A204.1 (cell line): ENCODE results near the gene TNRC18.
"Not testable (repeated sequence)": the region's sequence is repeated elsewhere in the genome, so short reads cannot be mapped to it uniquely, and the experiment has no call there.

ENCODE experiments used
- FAIRE-seq: peaks from 2 replicates; lab custom pipeline; 2012; peaks lifted over from hg19 to GRCh38; lab: Jason Lieb, UNC

The TNRC18 gene

GRCh38 chr7:5423306-5423975 is at the start of gene TNRC18:
TSS of gene TNRC18 (minus strand) at chr7:5423834. CDS start at chr7:5421246, 2,588 bp downstream.
- no peak for FAIRE-seq

DNA sequence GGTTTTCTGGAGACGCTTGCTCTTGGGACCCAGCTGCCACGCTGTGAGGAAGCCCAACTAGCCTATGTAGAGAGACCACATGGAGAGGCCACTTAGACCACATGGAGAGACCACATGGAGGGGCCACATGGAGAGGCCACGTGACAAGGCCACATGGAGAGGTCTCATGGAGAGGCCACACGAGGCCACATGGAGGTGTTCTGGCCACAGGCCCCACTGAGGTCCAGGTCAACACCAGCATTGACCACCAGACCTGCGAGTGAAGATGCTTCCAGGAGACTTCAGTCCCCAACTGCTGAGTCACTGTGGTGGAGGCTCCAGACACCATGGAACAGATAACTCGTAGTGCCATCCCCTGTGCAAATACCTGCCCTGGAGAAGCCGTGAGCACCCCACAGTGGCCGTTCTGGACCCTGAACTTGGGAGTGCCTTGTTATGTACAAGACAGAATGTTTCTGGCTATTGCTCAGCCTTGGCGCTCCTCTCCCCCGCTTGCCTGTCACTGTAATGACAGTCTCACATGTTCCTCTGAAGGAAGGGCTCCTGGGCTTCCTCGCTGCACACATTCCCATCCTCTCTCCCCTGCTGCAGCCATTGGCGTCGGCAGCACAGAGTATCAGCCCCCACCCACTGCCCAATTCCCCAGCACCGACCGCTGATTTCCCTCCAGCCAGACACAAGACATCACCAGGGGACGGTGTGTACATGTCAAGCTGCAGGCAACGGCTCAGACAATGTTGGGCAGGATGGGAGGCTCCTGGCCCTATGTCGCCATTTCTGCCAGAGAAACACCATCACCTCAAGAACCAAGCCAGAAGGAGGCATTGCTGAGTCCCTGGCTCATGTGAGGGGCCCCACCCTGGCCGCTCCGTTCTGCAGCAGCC is 49.0 kb upstream of the TNRC18 start:
- no peak for FAIRE-seq

GRCh38 chr7:5471623-5472022 is 48.0 kb upstream of the TNRC18 start:
- FAIRE-seq, result not testable (repeated sequence)

- FAIRE-seq, result no peak
Observed at GRCh38 chr7:5470816-5471215, 47.2 kb upstream of the TNRC18 start.

GRCh38 chr7:5470167-5470532 is 46.5 kb upstream of the TNRC18 start:
- no peak for FAIRE-seq

DNA sequence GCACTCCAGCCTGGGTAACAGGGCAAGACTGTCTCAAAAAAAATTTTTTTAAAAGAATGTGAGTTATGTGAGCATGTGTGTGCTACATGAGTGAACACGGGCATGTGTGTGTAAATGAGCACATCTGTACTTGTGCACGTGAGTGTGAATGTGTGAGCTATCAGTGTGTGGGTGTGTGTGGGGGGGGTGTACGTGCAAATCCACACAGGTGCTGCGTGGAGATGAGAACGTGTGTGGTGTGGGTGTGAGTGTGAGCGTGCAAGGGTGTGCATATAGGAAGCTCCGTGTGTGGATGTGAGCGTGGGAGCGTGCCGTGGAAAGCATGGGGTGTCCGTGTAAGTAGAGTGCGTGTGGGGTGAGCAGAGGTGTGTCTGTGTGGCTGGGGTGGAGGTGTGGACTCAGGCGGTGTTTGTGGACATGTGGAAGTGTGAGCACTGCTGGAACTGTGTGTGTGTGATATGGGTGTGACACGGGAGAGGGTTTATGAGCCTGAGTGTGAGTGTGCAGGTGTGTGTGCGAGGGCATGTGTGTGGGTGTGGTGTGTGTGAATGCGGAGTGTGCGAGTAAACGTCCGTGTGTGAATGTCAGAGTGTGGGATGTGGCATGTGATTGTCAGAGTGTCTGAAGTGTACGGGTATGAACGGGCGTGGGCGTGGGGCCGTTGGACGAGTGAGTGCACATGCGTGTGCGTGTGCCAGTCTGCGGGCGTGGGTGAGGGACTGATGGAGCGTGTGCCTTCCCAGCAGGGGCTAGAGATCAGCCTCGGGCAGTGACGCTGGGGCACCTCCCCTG is 45.9 kb upstream of the TNRC18 start:
- no peak for FAIRE-seq

GRCh38 chr7:5467645-5468044 is 44.0 kb upstream of the TNRC18 start:
- FAIRE-seq, result no peak

- FAIRE-seq, result no peak
Observed at GRCh38 chr7:5466551-5466950, 42.9 kb upstream of the TNRC18 start.

- FAIRE-seq, result no peak
Observed at GRCh38 chr7:5463031-5463430, 39.4 kb upstream of the TNRC18 start.

DNA sequence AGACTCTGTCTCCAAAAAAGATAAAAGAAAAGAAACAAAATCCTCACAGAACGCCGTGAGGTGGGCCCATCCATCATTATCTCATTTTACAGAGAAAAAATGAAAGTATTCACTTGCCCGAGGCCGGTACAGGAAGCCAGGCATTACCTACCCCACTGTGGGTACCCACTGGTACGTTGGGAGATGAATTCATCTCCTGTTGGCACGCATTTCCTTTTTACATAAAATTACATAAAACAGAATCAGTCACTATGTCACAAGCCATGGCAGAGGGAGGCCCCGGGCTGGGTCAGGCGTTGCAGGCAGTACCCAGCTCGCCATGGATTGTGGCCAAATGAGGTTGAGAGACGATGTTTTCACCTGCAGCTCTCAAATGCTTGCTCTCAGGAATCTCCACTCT is 38.6 kb upstream of the TNRC18 start:
- FAIRE-seq, result no peak

GRCh38 chr7:5458921-5459480 is 35.4 kb upstream of the TNRC18 start:
- FAIRE-seq, result no peak

- FAIRE-seq, result no peak
Observed at GRCh38 chr7:5457245-5457735, 33.7 kb upstream of the TNRC18 start.

DNA sequence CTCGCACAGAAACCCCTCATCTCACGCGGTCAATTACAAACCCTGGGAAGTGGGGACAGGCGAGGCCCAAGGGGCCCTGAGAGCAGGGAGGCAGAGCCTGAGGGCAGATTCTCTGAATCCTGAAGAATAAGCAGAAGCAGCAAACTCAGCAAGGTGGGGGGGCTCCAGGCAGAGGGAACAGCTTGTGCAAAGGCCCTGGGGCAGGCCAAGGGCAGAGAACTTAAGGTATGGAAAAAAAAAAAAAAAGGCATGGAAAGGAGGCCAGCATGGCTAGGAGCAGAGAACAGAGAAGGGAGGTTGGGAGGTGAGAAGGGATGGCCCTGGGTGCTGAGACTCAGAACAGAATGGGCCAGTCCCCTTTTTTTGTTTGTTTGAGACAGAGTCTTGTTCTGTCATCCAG is 32.8 kb upstream of the TNRC18 start:
- FAIRE-seq, result no peak

DNA sequence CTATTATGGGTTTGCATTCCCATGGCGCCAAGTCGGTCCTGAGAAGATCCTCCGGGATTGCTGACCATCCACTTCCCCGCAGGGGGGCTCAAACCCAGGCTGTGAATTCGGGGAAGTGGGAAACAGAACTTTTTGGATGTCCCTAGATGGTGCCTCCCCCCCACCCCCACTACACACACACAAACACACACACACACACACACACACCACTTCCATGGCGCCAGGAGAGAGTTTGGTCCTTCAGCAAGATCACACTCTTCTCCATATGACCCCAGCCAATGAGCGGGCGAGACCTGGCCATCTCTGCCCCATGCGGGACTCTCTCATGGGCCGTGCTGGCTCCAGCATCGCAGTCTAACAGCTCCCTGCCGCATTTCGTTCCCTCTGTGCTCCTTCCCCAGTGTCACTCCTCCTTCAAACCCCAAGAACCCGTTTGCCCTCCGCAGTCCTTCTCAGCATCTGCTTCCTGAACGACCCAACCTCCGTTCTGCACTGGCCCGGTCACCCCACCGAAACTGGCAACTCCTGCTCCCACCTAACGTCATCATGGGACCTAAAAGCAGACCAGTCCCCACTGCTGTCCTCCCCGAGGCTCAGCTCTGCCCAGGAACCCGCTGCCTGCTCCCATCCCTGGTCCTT is 32.1 kb upstream of the TNRC18 start:
- FAIRE-seq, result no peak

DNA sequence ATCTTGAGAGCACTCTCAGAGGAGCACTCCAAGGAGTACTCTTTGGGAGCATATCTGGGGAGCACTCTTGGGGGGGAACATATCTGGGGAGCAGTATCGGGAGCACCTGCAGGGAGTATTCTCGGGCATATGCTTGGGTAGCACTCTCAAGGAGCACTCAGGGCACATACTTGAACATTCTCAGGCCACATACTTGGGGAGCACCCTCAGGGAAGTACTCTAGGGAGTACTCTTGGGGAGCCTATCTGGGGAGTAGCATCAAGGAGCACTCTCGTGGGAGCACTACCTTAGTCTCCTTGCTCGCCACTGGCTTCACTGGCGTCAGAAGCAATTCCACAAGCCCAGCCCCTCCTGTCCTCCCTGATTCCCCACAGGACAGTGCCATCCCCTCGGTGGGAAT is 31.5 kb upstream of the TNRC18 start:
- no peak for FAIRE-seq

DNA sequence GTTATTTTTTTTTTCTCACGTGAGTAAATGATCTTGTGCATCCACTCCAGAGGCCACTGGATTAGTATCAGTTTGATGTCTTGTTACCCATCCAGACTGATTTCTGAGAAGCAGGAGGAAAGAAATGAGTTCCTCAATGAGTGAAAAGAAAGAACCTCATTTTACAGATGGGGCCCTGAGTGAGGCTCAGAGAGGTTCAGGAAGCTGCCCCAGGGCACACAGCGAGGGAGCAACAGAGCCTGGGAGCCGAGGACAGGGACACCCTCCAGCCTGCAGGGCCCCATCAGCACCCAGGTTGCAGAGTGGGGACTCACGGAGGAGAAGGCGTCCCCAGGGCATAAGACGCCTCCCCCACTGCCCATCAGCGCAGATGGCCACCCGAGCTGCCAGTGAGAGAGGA is 30.9 kb upstream of the TNRC18 start:
- no peak for FAIRE-seq

GRCh38 chr7:5453566-5454075 is 30.0 kb upstream of the TNRC18 start:
- no peak for FAIRE-seq

DNA sequence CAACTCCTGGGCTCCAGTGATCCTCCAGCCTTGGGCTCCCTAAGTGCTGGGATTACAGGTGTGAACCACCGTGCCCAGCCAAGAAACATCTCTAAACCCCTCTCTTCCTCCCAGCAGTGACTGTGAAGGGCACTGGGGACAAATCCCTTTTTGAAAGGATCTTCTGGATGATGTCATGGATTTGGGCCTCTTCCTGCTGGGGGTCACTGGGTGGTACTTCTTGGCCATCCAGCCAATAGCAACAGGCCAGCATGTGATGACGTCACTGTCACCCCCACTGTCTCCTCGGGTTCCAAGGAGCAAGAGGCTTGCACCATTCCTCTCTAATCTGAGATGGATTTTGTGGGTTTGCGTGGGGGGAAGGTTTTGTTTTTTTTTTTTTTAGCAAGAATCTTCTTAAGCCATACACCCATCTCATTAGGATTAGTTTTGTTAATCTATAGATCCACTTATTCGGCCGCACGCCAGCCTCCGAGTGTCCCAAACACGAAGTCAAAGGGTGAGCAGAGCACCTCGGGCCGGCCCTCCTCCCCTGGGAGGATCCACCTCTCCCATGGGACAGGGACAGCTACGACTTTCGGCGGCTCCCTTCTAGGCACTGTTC is 29.4 kb upstream of the TNRC18 start:
- no peak for FAIRE-seq

DNA sequence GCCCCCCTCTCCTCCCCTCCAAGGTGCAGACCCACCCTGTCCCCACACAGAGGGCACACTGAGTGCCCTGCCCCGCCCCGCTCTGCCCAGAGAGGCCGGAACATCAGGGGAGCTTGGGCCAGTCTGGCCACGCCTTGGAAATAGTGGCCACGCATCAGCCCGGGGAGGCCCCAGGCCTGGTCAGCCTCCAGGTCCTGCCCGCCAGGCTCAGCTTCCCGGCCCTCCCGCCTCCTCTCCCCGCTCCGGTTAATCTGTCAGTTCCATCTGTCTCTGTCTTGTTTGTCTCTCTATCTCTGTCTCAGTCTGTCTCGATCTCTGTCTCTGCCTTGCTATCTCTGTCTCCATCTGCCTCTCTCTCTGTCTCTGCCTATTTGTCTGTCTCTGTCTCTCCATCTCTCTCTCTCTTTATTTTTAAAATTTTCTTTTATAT is 28.9 kb upstream of the TNRC18 start:
- FAIRE-seq, result no peak

GRCh38 chr7:5451391-5451790 is 27.8 kb upstream of the TNRC18 start:
- no peak for FAIRE-seq
